HuH-7 (cell line): Measurements from ENCODE around the gene PRLHR.
A peak's percentile ranks its signal among the peaks of the same experiment; 100 is the strongest.
"Not testable (repeated sequence)": the region's sequence is repeated elsewhere in the genome, so short reads cannot be mapped to it uniquely, and the experiment has no call there.

Experiments used
- DNase-seq: peaks from one replicate; pipeline ENCODE4 v3.0.0; 2011; ENCODE audit warnings: low spot score

PRLHR gene

DNA sequence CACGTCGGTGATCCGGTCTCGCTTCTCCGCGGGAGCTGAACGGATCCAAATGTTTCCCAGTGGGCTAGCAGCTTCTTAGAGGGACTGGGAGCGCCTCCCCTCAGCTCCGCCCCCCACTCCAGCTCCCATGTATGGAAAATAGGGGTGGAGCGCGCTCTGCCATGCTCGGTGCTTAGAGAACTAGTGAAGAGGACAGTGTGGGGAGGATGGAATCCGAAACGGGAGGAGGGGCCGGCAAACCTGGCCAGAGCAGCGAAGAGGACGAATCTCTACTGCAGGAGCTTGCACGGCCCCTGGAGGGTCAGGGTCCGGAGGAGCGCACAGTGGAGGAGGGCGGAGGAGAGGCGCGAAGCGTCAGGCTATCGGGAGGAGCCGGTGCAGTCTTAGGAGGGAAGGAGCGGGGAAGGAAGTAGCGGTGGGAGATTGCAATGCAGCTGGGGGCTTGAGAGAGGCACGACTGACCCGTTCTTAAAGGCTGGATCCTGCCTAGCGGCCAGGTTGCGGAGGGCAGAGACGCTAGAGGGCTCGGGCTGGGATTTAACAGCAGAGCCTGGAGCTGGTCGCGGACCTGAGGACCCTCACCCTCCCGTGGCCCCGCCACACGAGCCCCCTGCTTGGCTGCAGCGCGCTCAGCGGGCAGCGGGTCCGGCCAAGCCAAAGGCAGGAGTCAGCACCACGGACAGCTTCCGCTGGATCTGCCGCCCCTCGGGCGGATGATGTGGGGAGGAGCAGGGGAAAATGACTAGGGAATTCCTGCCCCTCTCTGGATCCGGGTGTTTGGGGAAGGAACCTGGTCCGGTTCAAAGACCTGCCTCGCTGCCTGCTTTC, at the start of gene PRLHR:
Gene PRLHR, minus strand, starts transcription at position 51 of the 828 bp plus-strand sequence. CDS start 404 bp downstream, outside the sequence.
- peak; percentile 61 for DNase-seq

- DNase-seq: no peak
Measured at GRCh38 chr10:118642228-118642627, 46.8 kb upstream of the PRLHR start.

- DNase-seq: no peak
Measured at GRCh38 chr10:118638680-118639079, 43.2 kb upstream of the PRLHR start.

- no peak for DNase-seq
Measured at GRCh38 chr10:118635674-118636402, 40.4 kb upstream of the PRLHR start.

- no peak for DNase-seq
Measured at GRCh38 chr10:118633786-118634185, 38.3 kb upstream of the PRLHR start.

DNA sequence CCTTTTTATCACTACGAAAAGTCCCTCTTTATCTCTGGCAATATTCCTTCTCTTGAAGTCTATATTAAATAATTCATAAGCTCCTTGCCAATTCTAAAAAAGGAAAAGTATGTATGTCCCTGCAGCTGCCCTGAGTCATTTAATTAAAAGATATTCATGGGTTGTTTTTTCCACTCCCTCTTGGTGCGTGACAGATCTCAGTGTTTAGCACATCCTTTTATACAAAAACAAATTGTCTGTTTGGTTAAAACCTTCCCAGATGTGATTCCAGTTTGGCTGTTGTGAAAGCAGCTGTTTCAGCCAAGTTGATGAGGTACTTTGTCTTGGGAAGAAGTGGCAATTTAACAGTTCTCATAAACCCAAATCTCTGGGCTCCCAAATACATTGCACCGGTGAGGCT, 33.8 kb upstream of the PRLHR start:
- DNase-seq: no peak

DNA sequence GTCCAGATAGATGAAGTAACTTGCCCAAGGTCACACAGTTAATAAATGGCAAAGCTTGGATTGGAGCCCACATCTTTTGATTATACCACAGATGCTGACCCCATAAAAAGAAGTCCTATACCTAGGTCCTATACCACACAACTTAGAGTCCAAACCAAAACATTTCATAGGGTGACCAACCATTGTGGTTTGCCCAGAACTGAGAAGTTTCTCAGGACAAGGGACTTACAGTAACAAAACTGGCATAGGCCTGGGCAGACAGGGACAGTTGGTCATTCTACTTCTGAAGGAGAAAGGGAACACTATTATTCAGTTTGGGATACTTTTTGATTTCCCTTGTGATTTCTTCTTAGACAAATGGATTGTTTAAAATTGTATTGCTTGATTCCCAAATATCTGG, 32.9 kb upstream of the PRLHR start:
- DNase-seq: no peak

- no peak for DNase-seq
Measured at GRCh38 chr10:118626953-118627352, 31.5 kb upstream of the PRLHR start.

GRCh38 chr10:118625504-118625903, 30.1 kb upstream of the PRLHR start:
- no peak for DNase-seq

DNA sequence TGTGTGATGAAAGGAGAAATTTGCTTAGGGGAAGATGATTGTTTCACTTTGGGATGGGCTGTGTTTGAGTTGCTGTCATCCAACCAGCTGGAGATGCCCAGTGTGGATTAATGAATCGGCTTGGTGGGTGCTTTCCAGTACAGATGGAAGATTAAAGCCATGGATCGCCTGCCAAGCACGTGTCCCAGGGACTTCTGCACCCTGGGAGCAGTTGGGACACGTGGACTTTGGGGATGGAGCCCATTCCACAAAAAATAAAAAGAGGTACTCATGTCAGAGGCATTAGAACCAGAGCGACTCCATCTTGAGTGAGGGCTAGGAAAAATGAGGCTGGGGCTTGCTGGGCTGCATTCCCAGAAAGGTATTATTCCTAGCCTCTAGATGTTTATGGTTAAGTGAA, 29.3 kb upstream of the PRLHR start:
- no peak for DNase-seq

DNA sequence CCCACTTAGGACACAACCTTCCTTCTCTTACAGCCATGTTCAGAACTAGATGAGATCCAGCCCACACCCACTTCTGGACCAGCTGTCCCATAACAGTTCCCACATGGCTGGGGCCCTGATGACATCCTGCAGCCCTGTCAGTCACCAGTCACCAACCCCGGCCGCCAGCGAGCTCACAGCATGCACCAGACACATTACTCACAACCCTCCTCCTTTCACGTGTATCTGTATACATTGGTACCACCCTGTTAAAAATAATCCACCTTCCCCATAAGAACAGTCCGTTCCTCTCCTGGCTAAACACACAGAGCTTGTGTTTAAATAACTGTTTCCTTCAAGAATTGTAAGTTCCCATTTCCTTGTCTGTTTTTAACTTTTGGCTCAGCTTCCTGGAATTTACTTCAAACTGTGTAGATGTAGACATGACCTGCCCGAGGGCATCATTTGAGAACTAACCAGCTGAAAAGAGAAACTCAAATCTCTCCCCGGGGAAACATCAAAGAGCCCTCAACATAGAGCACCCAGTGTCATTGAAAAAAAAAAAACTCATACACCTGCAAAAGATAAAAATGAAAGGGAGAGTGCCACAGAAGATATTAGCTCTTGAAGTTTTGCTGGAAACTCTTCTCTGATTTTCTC, 26.0 kb upstream of the PRLHR start:
- no peak for DNase-seq

DNA sequence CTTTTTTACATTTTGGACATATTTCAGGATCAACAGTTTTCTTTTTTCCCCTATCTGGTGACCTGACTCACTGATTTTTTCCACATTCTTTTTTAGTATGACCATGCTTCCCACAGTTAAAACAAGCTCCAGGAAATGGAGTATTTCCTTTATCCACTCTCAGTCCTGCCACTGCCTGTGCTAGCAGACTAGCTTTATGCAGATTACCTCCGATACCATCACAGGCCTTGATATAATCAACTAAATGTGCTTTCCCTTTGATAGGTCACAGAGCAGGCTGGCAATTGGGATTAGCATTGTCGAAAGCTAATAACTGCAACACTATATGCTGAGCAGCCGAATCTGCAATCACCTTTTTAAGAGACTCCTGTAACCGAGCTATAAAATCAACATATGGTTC, 18.4 kb upstream of the PRLHR start:
- DNase-seq: not testable (repeated sequence)

DNA sequence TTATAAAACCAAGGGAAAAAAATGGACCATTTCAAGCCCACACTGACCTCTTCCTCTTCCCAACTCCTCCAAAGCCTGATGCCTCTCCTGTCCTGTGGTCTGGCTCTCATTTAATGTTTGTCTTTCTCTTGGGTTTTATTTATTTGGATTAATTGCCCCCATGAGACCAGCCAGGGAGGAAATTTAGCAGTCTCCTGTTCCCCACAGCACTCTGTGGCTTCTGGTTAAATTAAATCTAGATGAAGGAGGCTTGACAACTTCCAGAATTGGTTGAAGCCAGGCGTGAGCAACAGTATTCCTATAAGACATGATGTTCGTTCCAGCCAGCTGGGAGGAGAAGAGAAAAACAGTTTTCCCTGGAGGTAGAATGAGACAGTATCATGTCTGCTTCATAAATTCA, 15.1 kb upstream of the PRLHR start:
- DNase-seq: no peak

DNA sequence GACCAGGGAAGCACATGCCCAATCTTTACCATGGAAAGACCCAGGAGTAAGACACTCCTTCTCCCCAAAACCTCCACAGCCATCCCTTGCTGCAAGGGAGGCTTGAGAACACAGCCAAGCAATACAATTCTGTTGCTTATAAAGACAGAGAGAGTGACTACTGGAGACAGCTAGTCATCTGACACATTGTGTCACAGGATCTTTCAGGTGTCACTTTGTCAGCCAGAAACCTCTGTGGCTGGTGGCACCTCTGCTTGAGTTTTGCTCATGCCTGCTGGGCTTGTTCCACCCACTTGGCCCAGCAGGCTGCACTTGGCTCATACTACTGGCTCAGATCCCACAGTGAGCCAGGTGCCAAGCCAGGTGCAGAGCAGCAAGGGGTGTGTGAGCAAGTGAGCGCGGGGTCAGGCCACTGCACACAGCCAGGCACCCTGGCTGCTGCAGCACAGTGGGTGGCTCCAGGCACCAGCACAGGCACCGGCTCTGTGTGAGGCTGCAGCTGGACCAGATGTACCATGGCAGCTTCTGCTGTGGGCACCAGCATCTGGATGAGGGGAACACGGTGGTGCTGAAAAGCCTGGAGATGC, 12.4 kb upstream of the PRLHR start:
- DNase-seq: no peak

GRCh38 chr10:118605694-118606093, 10.2 kb upstream of the PRLHR start:
- DNase-seq: no peak

- DNase-seq: no peak
Measured at GRCh38 chr10:118596426-118597124, 1.1 kb upstream of the PRLHR start.

- DNase-seq: no peak
Measured at GRCh38 chr10:118595064-118595420, 406 bp downstream of the PRLHR start.

GRCh38 chr10:118594392-118595063, 920 bp downstream of the PRLHR start:
- DNase-seq: peak; percentile 54

- no peak for DNase-seq
Measured at GRCh38 chr10:118592675-118593330, 2.6 kb downstream of the PRLHR start.

- no peak for DNase-seq
Measured at GRCh38 chr10:118590334-118590733, 5.1 kb downstream of the PRLHR start.
